ENCODE data around the gene MMP2.

The MMP2 gene

GRCh38 chr16:55468352-55468990, 10.5 kb upstream of the MMP2 start:
- DNase-seq (ENCODE audit: low read depth in 2 of 3, low spot score in 1 of 3), result no peak

- DNase-seq (ENCODE audit: low read depth in 2 of 3, low spot score in 1 of 3), result no peak
Measured at GRCh38 chr16:55469821-55470532, 9.0 kb upstream of the MMP2 start.

- no peak for DNase-seq (ENCODE audit: low read depth in 2 of 3, low spot score in 1 of 3)
Measured at GRCh38 chr16:55470533-55471371, 8.2 kb upstream of the MMP2 start.

- DNase-seq (ENCODE audit: low read depth in 2 of 3, low spot score in 1 of 3), result peak; percentile 2 to 11 (median 6)
Measured at GRCh38 chr16:55471448-55472097, 7.4 kb upstream of the MMP2 start.

- DNase-seq (ENCODE audit: low read depth in 2 of 3, low spot score in 1 of 3), result no peak
Measured at GRCh38 chr16:55473587-55473986, 5.4 kb upstream of the MMP2 start.

- DNase-seq (ENCODE audit: low read depth in 2 of 3, low spot score in 1 of 3), result no peak
Measured at GRCh38 chr16:55474821-55475220, 4.2 kb upstream of the MMP2 start.

GRCh38 chr16:55475919-55476318, 3.1 kb upstream of the MMP2 start:
- no peak for DNase-seq (ENCODE audit: low read depth in 2 of 3, low spot score in 1 of 3)

- no peak for DNase-seq (ENCODE audit: low read depth in 2 of 3, low spot score in 1 of 3)
Measured at GRCh38 chr16:55476625-55477533, 2.1 kb upstream of the MMP2 start.

GRCh38 chr16:55477736-55478135, 1.3 kb upstream of the MMP2 start:
- no peak for DNase-seq (ENCODE audit: low read depth in 2 of 3, low spot score in 1 of 3)

- DNase-seq (ENCODE audit: low read depth in 2 of 3, low spot score in 1 of 3), result no peak
Measured at GRCh38 chr16:55479430-55480140, 587 bp downstream of the MMP2 start.

GRCh38 chr16:55480228-55480655, 1.2 kb downstream of the MMP2 start:
- no peak for DNase-seq (ENCODE audit: low read depth in 2 of 3, low spot score in 1 of 3)

GRCh38 chr16:55481023-55481422, 2.0 kb downstream of the MMP2 start:
- DNase-seq (ENCODE audit: low read depth in 2 of 3, low spot score in 1 of 3), result no peak

GRCh38 chr16:55482056-55482455, 3.1 kb downstream of the MMP2 start:
- no peak for DNase-seq (ENCODE audit: low read depth in 2 of 3, low spot score in 1 of 3)

- no peak for DNase-seq (ENCODE audit: low read depth in 2 of 3, low spot score in 1 of 3)
Measured at GRCh38 chr16:55487048-55487803, 8.2 kb downstream of the MMP2 start.

GRCh38 chr16:55488306-55488705, 9.3 kb downstream of the MMP2 start:
- DNase-seq (ENCODE audit: low read depth in 2 of 3, low spot score in 1 of 3), result no peak

- DNase-seq (ENCODE audit: low read depth in 2 of 3, low spot score in 1 of 3), result no peak
Measured at GRCh38 chr16:55489119-55489955, 10.3 kb downstream of the MMP2 start.

- DNase-seq (ENCODE audit: low read depth in 2 of 3, low spot score in 1 of 3), result no peak
Measured at GRCh38 chr16:55489956-55490265, 10.9 kb downstream of the MMP2 start.

- no peak for DNase-seq (ENCODE audit: low read depth in 2 of 3, low spot score in 1 of 3)
Measured at GRCh38 chr16:55490301-55490700, 11.3 kb downstream of the MMP2 start.

Measured in stimulated activated CD4-positive, alpha-beta T cell treated with anti-CD3 and anti-CD28 coated beads, Interleukin-12 subunit alpha, Interleukin-12 subunit beta, amount 100 ng/mL, for 48 hours (primary cell).